Kidney epithelial cell (primary cell): ENCODE data around the gene CYP51A1. TPM values are rescaled to one million over a fixed set of nuclear protein-coding genes. Genes with fewer than 3 reads are reported as not detected.

Source experiments
- DNase-seq: peaks from one replicate; pipeline ENCODE4 v3.0.0-alpha.2; 2010; ENCODE audit warnings: low read depth
- H3K27me3 ChIP-seq: 2 replicates; pipeline ENCODE4 v1.6.0; 2011; ENCODE audit warnings: low read length; ENCODE audit not compliant: control insufficient read depth, insufficient read depth
- H3K36me3 ChIP-seq: 2 replicates; pipeline ENCODE4 v1.5.1; 2011; ENCODE audit warnings: low read length; ENCODE audit not compliant: control insufficient read depth, insufficient read depth
- H3K4me3 ChIP-seq: 2 replicates; pipeline ENCODE4 v1.5.1; 2011; ENCODE audit warnings: low read depth, mild to moderate bottlenecking, control low read depth, low read length
- CTCF ChIP-seq: IDR thresholded peaks from 2 replicates; pipeline ENCODE4 v1.5.1; 2011; ENCODE audit warnings: mild to moderate bottlenecking, moderate library complexity, low read length, control low read depth, inconsistent platforms; ENCODE audit not compliant: insufficient read depth, poor library complexity, severe bottlenecking
- total RNA-seq: library from RNA; depleted of rRNA; stranded (reverse); fragments of >200 nt; gene quantifications from 2 replicates; pipeline ENCODE4 v1.2.3, GENCODE V29; 2015

Gene CYP51A1
- total RNA-seq, 1 donor from 2014 or later: 126 TPM

GRCh38 chr7:92141161-92141560, 6.9 kb upstream of the CYP51A1 start:
- no peak for TF ChIP-seq CTCF
- no peaks in the 10 kb centered on the region for H3K36me3 ChIP-seq
- H3K4me3 ChIP-seq: no peak overlapping the region
- no peak for DNase-seq
- H3K27me3 ChIP-seq: no peaks in the 10 kb centered on the region

- Histone ChIP-seq H3K27me3 (no peaks in the 10 kb centered on the region), H3K36me3 (no peaks in the 10 kb centered on the region), H3K4me3 (no peak overlapping the region)
- no peak for TF ChIP-seq CTCF
- no peak for DNase-seq
Measured at GRCh38 chr7:92137557-92137956, 3.3 kb upstream of the CYP51A1 start.

- TF ChIP-seq CTCF: no peak
- no peak for DNase-seq
Measured at GRCh38 chr7:92135052-92135889, 994 bp upstream of the CYP51A1 start.

GRCh38 chr7:92133737-92134270, 473 bp downstream of the CYP51A1 start:
- no peak for DNase-seq
- TF ChIP-seq CTCF: peak; percentile 70
- no peaks in the 10 kb centered on the region for H3K36me3 ChIP-seq
- peak overlapping the region; percentile 98 for H3K4me3 ChIP-seq
- H3K27me3 ChIP-seq: no peaks in the 10 kb centered on the region

More at GRCh38 chr7:92135052-92135889, 994 bp upstream of the CYP51A1 start:
- Histone ChIP-seq H3K27me3 (no peaks in the 10 kb centered on the region), H3K4me3 (peak overlapping the region; percentile 98), H3K36me3 (no peaks in the 10 kb centered on the region)

DNA sequence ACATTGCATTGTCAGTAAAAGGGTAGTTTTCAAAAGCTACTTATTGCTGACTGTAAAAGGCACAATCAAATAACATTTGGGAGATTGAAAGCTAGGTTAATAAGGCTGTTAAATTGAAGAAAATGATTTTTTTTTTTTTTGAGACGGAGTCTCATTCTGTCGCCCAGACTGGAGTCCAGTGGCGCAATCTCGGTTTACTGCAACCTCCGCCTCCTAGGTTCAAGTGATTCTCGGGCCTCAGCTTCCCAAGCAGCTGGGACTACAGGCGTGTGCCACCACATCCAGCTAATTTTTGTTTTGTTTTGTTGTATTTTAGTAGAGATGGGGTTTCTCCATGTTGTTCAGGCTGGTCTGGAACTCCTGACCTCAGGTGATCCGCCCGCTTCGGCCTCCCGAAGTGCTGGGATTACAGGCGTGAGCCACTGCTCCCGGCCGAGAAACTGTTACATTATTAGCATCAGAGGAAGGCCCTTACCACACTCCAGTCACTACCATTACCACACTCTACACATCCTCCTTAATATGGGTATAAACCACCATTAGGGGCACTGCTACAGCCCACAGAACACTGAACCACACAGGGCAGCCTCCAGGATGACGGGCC, 1.0 kb downstream of the CYP51A1 start:
- H3K36me3 ChIP-seq: no peaks in the 10 kb centered on the region
- no peak for TF ChIP-seq CTCF
- no peaks in the 10 kb centered on the region for H3K27me3 ChIP-seq
- no peak for DNase-seq
- H3K4me3 ChIP-seq: peak overlapping the region; percentile 98
